HepG2 (cell line): Measurements from ENCODE around the gene MRNIP. TPM values are rescaled to one million over a fixed set of nuclear protein-coding genes. Genes with fewer than 3 reads are reported as not detected.

Source experiments
- AGO2 ChIP-seq: fragments of 200-400 bp; formaldehyde crosslinking; optimal IDR thresholded peaks from 2 replicates; pipeline ENCODE3; 2017; ENCODE audit warnings: mild to moderate bottlenecking, low read depth, low read length, moderate library complexity
- FOXK2 ChIP-seq: fragments of 450-650 bp; IDR thresholded peaks from 2 replicates; pipeline ENCODE4 v1.6.1; 2016
- FOXM1 ChIP-seq: sonication (generic); formaldehyde crosslinking; IDR thresholded peaks from 2 replicates; pipeline ENCODE4 v1.5.0; 2020; ENCODE audit warnings: missing genetic modification reagents
- HDAC1 ChIP-seq: sonication (generic); formaldehyde crosslinking; IDR thresholded peaks from 2 replicates; pipeline ENCODE4 v1.5.1; 2020; ENCODE audit warnings: mild to moderate bottlenecking, missing genetic modification reagents
- JDP2 ChIP-seq: sonication (generic); formaldehyde crosslinking; IDR thresholded peaks from 2 replicates; pipeline ENCODE4 v1.8.1; 2022; ENCODE audit warnings: missing genetic modification reagents, borderline replicate concordance
- MIXL1 ChIP-seq: IDR thresholded peaks from 2 replicates; pipeline ENCODE4 v1.6.1; 2016
- MTA1 ChIP-seq: sonication (generic); formaldehyde crosslinking; IDR thresholded peaks from 2 replicates; pipeline ENCODE4 v1.4.0; 2020; ENCODE audit warnings: missing genetic modification reagents, mild to moderate bottlenecking, borderline replicate concordance
- MTA3 ChIP-seq: sonication (generic); formaldehyde crosslinking; IDR thresholded peaks from 2 replicates; pipeline ENCODE4 v1.4.0; 2020; ENCODE audit warnings: missing genetic modification reagents
- NFE2L1 ChIP-seq: sonication (generic); formaldehyde crosslinking; IDR thresholded peaks from 2 replicates; pipeline ENCODE4 v1.4.0; 2020; ENCODE audit warnings: missing genetic modification reagents, mild to moderate bottlenecking, borderline replicate concordance
- NFE2L2 ChIP-seq: fragments of 150-350 bp; IDR thresholded peaks from 2 replicates; pipeline ENCODE4 v1.6.1; 2014; ENCODE audit warnings: low read length
- PCBP2 ChIP-seq: fragments of 200-400 bp; formaldehyde crosslinking; optimal IDR thresholded peaks from 2 replicates; pipeline ENCODE3; 2018; ENCODE audit warnings: low read length, low read depth; ENCODE audit not compliant: poor library complexity, severe bottlenecking
- RFX5 ChIP-seq: IDR thresholded peaks from 2 replicates; pipeline ENCODE4 v1.6.1; 2011; ENCODE audit warnings: low read depth, low read length, improper control_type of control experiment
- SAP130 ChIP-seq: IDR thresholded peaks from 2 replicates; pipeline ENCODE4 v1.6.1; 2016; ENCODE audit warnings: low read depth
- ZKSCAN8 ChIP-seq: IDR thresholded peaks from 2 replicates; pipeline ENCODE4 v1.6.1; 2016; ENCODE audit warnings: borderline replicate concordance, missing genetic modification reagents, missing compliant biosample characterization
- ZNF30 ChIP-seq: sonication (generic); formaldehyde crosslinking; IDR thresholded peaks from 2 replicates; pipeline ENCODE4 v1.5.0; 2020; ENCODE audit warnings: mild to moderate bottlenecking, missing genetic modification reagents
- ZNF335 ChIP-seq: sonication (generic); formaldehyde crosslinking; IDR thresholded peaks from 2 replicates; pipeline ENCODE4 v1.4.0; 2020; ENCODE audit warnings: missing genetic modification reagents
- ZNF460 ChIP-seq: sonication (generic); formaldehyde crosslinking; IDR thresholded peaks from 2 replicates; pipeline ENCODE4 v1.5.1; 2020; ENCODE audit warnings: missing genetic modification reagents, mild to moderate bottlenecking, borderline replicate concordance
- ZNF552 ChIP-seq: sonication (generic); formaldehyde crosslinking; IDR thresholded peaks from 2 replicates; pipeline ENCODE4 v1.9.0; 2022; ENCODE audit warnings: missing genetic modification reagents, mild to moderate bottlenecking, borderline replicate concordance
- ZNF614 ChIP-seq: IDR thresholded peaks from 2 replicates; pipeline ENCODE4 v1.6.1; 2018; ENCODE audit warnings: missing biosample characterization, missing genetic modification reagents, inconsistent platforms, borderline replicate concordance
- ZNF615 ChIP-seq: sonication (generic); formaldehyde crosslinking; IDR thresholded peaks from 2 replicates; pipeline ENCODE4 v1.5.0; 2020; ENCODE audit warnings: mild to moderate bottlenecking, missing genetic modification reagents, borderline replicate concordance
- ZNF7 ChIP-seq: IDR thresholded peaks from 2 replicates; pipeline ENCODE4 v1.6.1; 2016; ENCODE audit warnings: missing biosample characterization, missing genetic modification reagents
- ZNF878 ChIP-seq: sonication (generic); formaldehyde crosslinking; IDR thresholded peaks from 2 replicates; pipeline ENCODE4 v1.8.1; 2023; ENCODE audit warnings: mild to moderate bottlenecking, missing genetic modification reagents, moderate library complexity
- ZSCAN12 ChIP-seq: sonication (generic); formaldehyde crosslinking; IDR thresholded peaks from 2 replicates; pipeline ENCODE4 v1.9.0; 2021; ENCODE audit warnings: mild to moderate bottlenecking, missing genetic modification reagents
- polyA plus RNA-seq, 8 experiments: library from polyadenylated mRNA; depleted of rRNA in 3 of 8; stranded (reverse) in 7 of 8; unstranded in 1 of 8; fragments of >200 nt; fragmentation: Illumina TruSeq in 4 of 8; extraction: Trizol in 4 of 8; gene quantifications; 2 replicates each; pipeline versions ENCODE4 v1.2.1 to v1.2.3, GENCODE V29; 2011 to 2016; ENCODE audit warnings: low read depth in 4 of 8, missing spikeins in 1 of 8, mixed read lengths in 1 of 8; ENCODE audit not compliant: insufficient read depth in 1 of 8
- total RNA-seq, 5 experiments: library from RNA; depleted of rRNA; stranded (reverse); fragments of >200 nt; fragmentation: Illumina TruSeq; extraction: Trizol; gene quantifications; 2 replicates each; pipeline ENCODE4 v1.2.3, GENCODE V29; 2016; ENCODE audit warnings: low read depth in 1 of 5
- TF ChIP-seq, protein P1 (sequence below): sonication (generic); formaldehyde crosslinking; IDR thresholded peaks from 2 replicates; pipeline ENCODE4 v1.9.0; 2022; ENCODE audit warnings: missing genetic modification reagents, mild to moderate bottlenecking, borderline replicate concordance
- TF ChIP-seq, protein P2 (sequence below): IDR thresholded peaks from 2 replicates; pipeline ENCODE4 v1.6.1; 2016; ENCODE audit warnings: mild to moderate bottlenecking
- TF ChIP-seq, protein P3 (sequence below): sonication (generic); formaldehyde crosslinking; IDR thresholded peaks from 2 replicates; pipeline ENCODE4 v1.8.0; 2022; ENCODE audit warnings: missing genetic modification reagents, low read depth, mild to moderate bottlenecking, borderline replicate concordance
- TF ChIP-seq, protein P4 (sequence below): sonication (generic); formaldehyde crosslinking; IDR thresholded peaks from 2 replicates; pipeline ENCODE4 v1.4.0; 2020; ENCODE audit warnings: missing genetic modification reagents

The MRNIP gene
- total and polyA plus RNA-seq, 2 of the 13 experiments (the other 11 are each of a cell fraction or from before 2014, with no cell fraction given), result 15.5 to 34.1 TPM

DNA sequence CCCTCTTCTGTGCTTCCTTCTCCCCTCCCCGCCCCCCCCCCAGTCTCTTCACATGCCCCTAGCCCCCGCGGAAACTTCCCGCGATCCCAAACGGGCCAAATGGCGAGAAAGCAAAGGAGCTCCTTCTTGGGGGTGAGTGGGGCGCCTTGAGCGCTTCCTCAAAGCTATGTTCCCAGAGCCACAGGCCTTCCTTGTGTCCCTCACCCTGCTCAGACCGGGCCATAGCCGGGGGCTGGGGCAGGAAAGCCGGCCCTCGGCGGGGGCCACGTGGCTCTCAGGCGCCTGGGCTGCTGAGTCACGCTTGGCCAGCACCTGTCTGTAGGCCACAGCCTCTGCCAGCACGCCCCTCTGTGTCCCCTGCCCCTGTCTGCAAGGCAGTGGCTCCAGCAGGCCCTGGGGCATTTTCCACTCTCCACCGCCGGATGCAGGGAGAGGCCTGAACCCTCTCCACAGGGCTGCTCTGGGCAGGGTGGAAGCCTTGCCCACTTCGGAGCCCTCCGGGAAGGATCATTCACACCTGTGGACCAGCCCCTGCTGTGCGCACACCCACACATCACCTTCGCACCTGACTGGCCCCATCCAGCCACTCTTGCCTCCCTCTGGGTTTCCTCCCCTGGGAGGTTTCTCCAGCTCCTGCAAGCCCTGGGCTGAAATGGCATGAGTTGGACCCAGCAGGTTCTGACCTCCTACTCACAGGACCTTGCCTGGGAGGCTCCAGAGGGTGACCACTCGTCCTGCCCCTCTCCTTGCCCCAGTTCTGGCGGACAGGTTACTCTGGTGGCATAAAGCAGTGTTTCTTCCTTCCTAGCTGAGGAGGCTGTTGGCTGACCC is 39.1 kb downstream of the MRNIP start (continued):
- TF ChIP-seq, protein P1, sequence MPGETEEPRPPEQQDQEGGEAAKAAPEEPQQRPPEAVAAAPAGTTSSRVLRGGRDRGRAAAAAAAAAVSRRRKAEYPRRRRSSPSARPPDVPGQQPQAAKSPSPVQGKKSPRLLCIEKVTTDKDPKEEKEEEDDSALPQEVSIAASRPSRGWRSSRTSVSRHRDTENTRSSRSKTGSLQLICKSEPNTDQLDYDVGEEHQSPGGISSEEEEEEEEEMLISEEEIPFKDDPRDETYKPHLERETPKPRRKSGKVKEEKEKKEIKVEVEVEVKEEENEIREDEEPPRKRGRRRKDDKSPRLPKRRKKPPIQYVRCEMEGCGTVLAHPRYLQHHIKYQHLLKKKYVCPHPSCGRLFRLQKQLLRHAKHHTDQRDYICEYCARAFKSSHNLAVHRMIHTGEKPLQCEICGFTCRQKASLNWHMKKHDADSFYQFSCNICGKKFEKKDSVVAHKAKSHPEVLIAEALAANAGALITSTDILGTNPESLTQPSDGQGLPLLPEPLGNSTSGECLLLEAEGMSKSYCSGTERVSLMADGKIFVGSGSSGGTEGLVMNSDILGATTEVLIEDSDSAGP (CRISPR knock-in tag), result peak; percentile 39
- no peak for TF ChIP-seq FOXK2
- TF ChIP-seq, protein P2, sequence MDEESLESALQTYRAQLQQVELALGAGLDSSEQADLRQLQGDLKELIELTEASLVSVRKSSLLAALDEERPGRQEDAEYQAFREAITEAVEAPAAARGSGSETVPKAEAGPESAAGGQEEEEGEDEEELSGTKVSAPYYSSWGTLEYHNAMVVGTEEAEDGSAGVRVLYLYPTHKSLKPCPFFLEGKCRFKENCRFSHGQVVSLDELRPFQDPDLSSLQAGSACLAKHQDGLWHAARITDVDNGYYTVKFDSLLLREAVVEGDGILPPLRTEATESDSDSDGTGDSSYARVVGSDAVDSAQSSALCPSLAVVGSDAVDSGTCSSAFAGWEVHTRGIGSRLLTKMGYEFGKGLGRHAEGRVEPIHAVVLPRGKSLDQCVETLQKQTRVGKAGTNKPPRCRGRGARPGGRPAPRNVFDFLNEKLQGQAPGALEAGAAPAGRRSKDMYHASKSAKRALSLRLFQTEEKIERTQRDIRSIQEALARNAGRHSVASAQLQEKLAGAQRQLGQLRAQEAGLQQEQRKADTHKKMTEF (CRISPR knock-in tag), result no peak; the same call in 1 of the 2 replicates
- peak; percentile 68; the same call in 1 of the 2 replicates for TF ChIP-seq HDAC1
- TF ChIP-seq ZNF7 (CRISPR knock-in tag), result no peak
- no peak for TF ChIP-seq ZNF615 (CRISPR knock-in tag)
- TF ChIP-seq NFE2L1 (CRISPR knock-in tag), result peak; percentile 92; the same call in 1 of the 2 replicates
- TF ChIP-seq PCBP2, result no peak
- TF ChIP-seq, protein P3, sequence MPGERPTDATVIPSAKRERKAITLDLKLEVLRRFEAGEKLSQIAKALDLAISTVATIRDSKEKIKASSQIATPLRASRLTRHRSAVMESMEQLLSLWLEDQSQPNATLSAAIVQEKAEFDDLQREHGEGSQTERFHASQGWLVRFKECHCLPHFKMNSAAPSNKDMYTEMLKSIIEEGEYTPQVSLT (CRISPR knock-in tag), result no peak
- no peak for TF ChIP-seq ZNF614 (CRISPR knock-in tag)
- no peak for TF ChIP-seq ZNF460
- TF ChIP-seq, protein P4, sequence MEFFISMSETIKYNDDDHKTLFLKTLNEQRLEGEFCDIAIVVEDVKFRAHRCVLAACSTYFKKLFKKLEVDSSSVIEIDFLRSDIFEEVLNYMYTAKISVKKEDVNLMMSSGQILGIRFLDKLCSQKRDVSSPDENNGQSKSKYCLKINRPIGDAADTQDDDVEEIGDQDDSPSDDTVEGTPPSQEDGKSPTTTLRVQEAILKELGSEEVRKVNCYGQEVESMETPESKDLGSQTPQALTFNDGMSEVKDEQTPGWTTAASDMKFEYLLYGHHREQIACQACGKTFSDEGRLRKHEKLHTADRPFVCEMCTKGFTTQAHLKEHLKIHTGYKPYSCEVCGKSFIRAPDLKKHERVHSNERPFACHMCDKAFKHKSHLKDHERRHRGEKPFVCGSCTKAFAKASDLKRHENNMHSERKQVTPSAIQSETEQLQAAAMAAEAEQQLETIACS (CRISPR knock-in tag), result no peak; the same call in 1 of the 2 replicates
- no peak for TF ChIP-seq MTA1
- TF ChIP-seq ZSCAN12 (CRISPR knock-in tag), result 0 out of 2 replicates have a peak, but pooled peaks have one; percentile 53
- peak; percentile 62 for TF ChIP-seq SAP130 (CRISPR knock-in tag)
- no peak for TF ChIP-seq FOXM1
- 0 out of 2 replicates have a peak, but pooled peaks have one; percentile 1 for TF ChIP-seq RFX5
- peak; percentile 80 for TF ChIP-seq ZNF335
- peak; percentile 59; the same call in 1 of the 2 replicates for TF ChIP-seq ZNF878 (CRISPR knock-in tag)
- TF ChIP-seq MIXL1 (CRISPR knock-in tag), result 0 out of 2 replicates have a peak, but pooled peaks have one; percentile 17
- no peak for TF ChIP-seq MTA3
- TF ChIP-seq ZKSCAN8 (CRISPR knock-in tag), result peak; percentile 7; the same call in 1 of the 2 replicates
- TF ChIP-seq ZNF552 (CRISPR knock-in tag), result no peak; the same call in 1 of the 2 replicates
- no peak for TF ChIP-seq ZNF30 (CRISPR knock-in tag)
- no peak for TF ChIP-seq JDP2
- no peak for TF ChIP-seq AGO2
- peak; percentile 96 for TF ChIP-seq NFE2L2
